Adrenal gland (tissue), 12 donors: ENCODE results near the gene ORMDL1. TPM values are rescaled to one million over a fixed set of nuclear protein-coding genes. Genes with fewer than 3 reads are reported as not detected.

Experiments used
- DNase-seq, 7 donors: peaks; one replicate each; pipeline ENCODE4 v3.0.0-alpha.2; 2019 to 2020
- H3K27ac ChIP-seq, 5 donors: fragments of 200-600 bp; sonication (generic) in 4 of 5; 1 replicate in 3 of 5; 2 replicates in 2 of 5; pipeline versions ENCODE4 v1.5.1 to v1.8.0; 2016 to 2020; ENCODE audit warnings: mild to moderate bottlenecking in 1 of 5
- H3K27me3 ChIP-seq: fragments of 200-600 bp; 2 replicates; pipeline ENCODE4 v1.8.0; 2021
- H3K36me3 ChIP-seq, 2 donors: fragments of 200-600 bp; replicated peaks in 1 of 2; 1 replicate in 1 of 2; 2 replicates in 1 of 2; pipeline versions ENCODE4 v1.5.1 to v1.8.0; 2018 to 2022
- H3K4me1 ChIP-seq, 2 donors: fragments of 200-600 bp; replicated peaks in 1 of 2; 1 replicate in 1 of 2; 2 replicates in 1 of 2; pipeline versions ENCODE4 v1.5.1 to v1.8.0; 2018 to 2021
- H3K4me3 ChIP-seq, 4 donors: fragments of 200-600 bp; sonication (generic) in 3 of 4; one replicate each; pipeline ENCODE4 v1.5.1; 2016 to 2018
- H3K9me3 ChIP-seq, 3 donors: fragments of 200-600 bp; sonication (generic) in 1 of 3; replicated peaks in 1 of 3; 1 replicate in 2 of 3; 2 replicates in 1 of 3; pipeline versions ENCODE4 v1.5.1 to v1.8.0; 2016 to 2021
- CTCF ChIP-seq, 6 experiments: fragments of 450-650 bp in 4 of 6; fragments of 200-600 bp in 2 of 6; sonication (generic) in 1 of 6; IDR thresholded peaks; 1 replicate in 5 of 6; 2 replicates in 1 of 6; pipeline versions ENCODE4 v1.5.1 to v1.8.0; 2016 to 2021; ENCODE audit warnings: antibody characterized with exemption in 6 of 6, mild to moderate bottlenecking in 2 of 6, moderate library complexity in 1 of 6
- POLR2A ChIP-seq, 2 donors: fragments of 450-650 bp; IDR thresholded peaks; one replicate each; pipeline ENCODE4 v1.6.1; 2017; ENCODE audit warnings: antibody characterized with exemption in 2 of 2, mild to moderate bottlenecking in 2 of 2, moderate library complexity in 1 of 2
- WGBS, 4 donors: extraction: QIAGEN DNeasy Blood & Tissue Kit in 2 of 4; methylation state at CpG; one replicate each; pipeline versions ENCODE4 v1.1.5 to v1.1.7; 2013 to 2017; 5-methylcytosine and 5-hydroxymethylcytosine counted together
- intact Hi-C, 2 donors: fragments of 100-400 bp; cut with DNase I; formaldehyde crosslinking; loops; one replicate each; pipeline versions ENCODE4 v1.14.1 to v1.15.0; 2022 to 2023
- polyA plus RNA-seq, 3 donors: library from polyadenylated mRNA; stranded (reverse); fragments of 200-250 nt in 2 of 3; fragments of 350-450 nt in 1 of 3; fragmentation: Illumina TruSeq in 1 of 3; extraction: RNeasy Lipid Tissue Mini Kit (QIAGEN cat#74804) in 1 of 3; gene quantifications; one replicate each; pipeline ENCODE4 v1.2.3, GENCODE V29; 2013 to 2014
- total RNA-seq, 9 donors: library from RNA; depleted of rRNA in 4 of 9; stranded (reverse); fragments of >200 nt in 4 of 9; fragments of 120-200 nt in 1 of 9; fragmentation: NEBNext Ultra II Directional in 1 of 9; extraction: Animal tissue kit (Norgen Biotek cat#: 25700) in 1 of 9; gene quantifications; one replicate each; pipeline versions ENCODE4 v1.1.0 to v1.2.4, GENCODE V29; 2013 to 2023
- donor health status: healthy with polysubstance abuse.
- donor health status: Bipolar disorder and iron deficiency.
- donor health status: DM: yes; HTN: yes; CAD: no.
- donor health status: DM: no; HTN: no; CAD: no.
- donor health status: DM: no; HTN: no; CAD: no.
- donor health status: DM: yes; HTN: yes; CAD: no.

Gene ORMDL1
- total and polyA plus RNA-seq, 12 donors = 34.7 to 272 (median 59.4) TPM

DNA sequence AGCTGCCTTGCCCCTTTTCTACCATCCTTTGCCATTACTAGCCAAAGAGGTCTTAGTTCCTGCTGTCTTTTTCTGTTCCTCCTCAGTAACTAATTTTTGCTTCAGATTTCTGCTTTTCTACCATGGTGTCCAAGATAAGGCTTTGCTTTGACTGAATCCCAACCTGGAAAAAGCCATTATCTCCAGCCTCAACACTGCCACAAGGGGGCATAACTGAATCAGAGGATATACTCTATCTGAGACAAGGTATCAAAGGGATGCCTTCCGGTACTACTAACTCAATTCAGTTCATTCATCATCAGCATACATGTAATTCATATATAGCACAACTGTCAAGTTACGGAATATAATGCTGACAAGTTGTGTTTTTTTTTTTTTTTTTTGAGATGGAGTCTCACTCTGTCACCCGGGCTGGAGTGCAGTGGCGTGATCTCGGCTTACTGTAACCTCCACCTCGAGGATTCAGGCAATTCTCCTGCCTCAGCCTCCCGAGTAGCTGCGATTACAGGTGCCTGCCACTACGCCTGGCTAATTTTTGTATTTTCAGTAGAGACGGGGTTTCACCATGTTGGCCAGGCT lies 33.0 kb downstream of the ORMDL1 start:
- 80 to 84% (median 82%) methylated on average over 10 of the region's 10 CpGs for WGBS, 4 donors
- peak; percentile 22 to 78 (median 35) for DNase-seq
- Histone ChIP-seq H3K9me3 (no peaks in the 10 kb centered on the region), H3K36me3 (peaks cover 4 to 43% of the 10 kb centered on the region in 2 donors), H3K27me3 (no peaks in the 10 kb centered on the region), H3K4me1 (no peaks in the 10 kb centered on the region), H3K4me3 (no peak overlapping the region), H3K27ac (no peak overlapping the region)
- intact Hi-C loops = no loop called here
- TF ChIP-seq POLR2A (IDR thresholded peaks at IDR 0.05) (no peak), CTCF (IDR thresholded peaks at IDR 0.05) (peak; percentile 49 to 65 (median 59))

DNA sequence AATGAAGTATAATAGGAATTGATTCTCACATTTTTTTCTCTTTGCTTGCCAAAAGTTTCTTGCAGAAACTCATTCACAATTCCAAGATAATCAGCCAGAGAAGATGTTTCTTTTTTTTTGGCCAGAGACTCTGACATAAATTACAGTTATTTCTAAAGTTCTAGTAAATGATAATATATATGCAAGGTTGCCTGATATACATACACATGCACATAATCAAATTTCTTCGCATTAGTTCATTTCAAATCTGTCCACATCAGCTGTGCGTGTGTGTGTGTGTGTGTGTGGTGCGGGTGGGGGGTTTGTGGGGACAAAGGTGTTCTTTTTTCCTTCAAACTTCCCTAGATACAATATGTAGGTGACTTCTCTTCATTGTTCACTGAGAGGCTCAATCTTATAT lies 54.7 kb downstream of the ORMDL1 start:
- H3K36me3 ChIP-seq = no peaks in the 10 kb centered on the region
- DNase-seq = no peak
- no peaks in the 10 kb centered on the region for H3K4me1 ChIP-seq
- H3K9me3 ChIP-seq = no peaks in the 10 kb centered on the region
- H3K27ac ChIP-seq = no peak overlapping the region
- WGBS, 4 donors = 69 to 91% (median 74%) methylated on average over 3 of the region's 3 CpGs
- intact Hi-C loops = no loop called here
- TF ChIP-seq CTCF (IDR thresholded peaks at IDR 0.05) = no peak
- no peak for TF ChIP-seq POLR2A (IDR thresholded peaks at IDR 0.05)
- H3K27me3 ChIP-seq = no peaks in the 10 kb centered on the region
- no peak overlapping the region for H3K4me3 ChIP-seq

GRCh38 chr2:189726849-189727248 lies 57.3 kb downstream of the ORMDL1 start:
- TF ChIP-seq CTCF (IDR thresholded peaks at IDR 0.05) = no peak
- H3K27me3 ChIP-seq = no peaks in the 10 kb centered on the region
- H3K9me3 ChIP-seq = no peaks in the 10 kb centered on the region
- no peak overlapping the region for H3K27ac ChIP-seq
- no peaks in the 10 kb centered on the region for H3K36me3 ChIP-seq
- no peak overlapping the region for H3K4me3 ChIP-seq
- DNase-seq = no peak
- intact Hi-C loops = no loop called here
- H3K4me1 ChIP-seq = no peaks in the 10 kb centered on the region

- intact Hi-C loops = no loop called here
- no peaks in the 10 kb centered on the region for H3K9me3 ChIP-seq
- no peaks in the 10 kb centered on the region for H3K27me3 ChIP-seq
- no peak for TF ChIP-seq POLR2A (IDR thresholded peaks at IDR 0.05)
- no peaks in the 10 kb centered on the region for H3K36me3 ChIP-seq
- H3K4me1 ChIP-seq = no peaks in the 10 kb centered on the region
- WGBS, 4 donors = 94 to 100% (median 98%) methylated on average over 1 of the region's 1 CpG
- no peak for DNase-seq
- no peak overlapping the region for H3K27ac ChIP-seq
- no peak overlapping the region for H3K4me3 ChIP-seq
Measured at GRCh38 chr2:189726271-189726670, 57.9 kb downstream of the ORMDL1 start.

DNA sequence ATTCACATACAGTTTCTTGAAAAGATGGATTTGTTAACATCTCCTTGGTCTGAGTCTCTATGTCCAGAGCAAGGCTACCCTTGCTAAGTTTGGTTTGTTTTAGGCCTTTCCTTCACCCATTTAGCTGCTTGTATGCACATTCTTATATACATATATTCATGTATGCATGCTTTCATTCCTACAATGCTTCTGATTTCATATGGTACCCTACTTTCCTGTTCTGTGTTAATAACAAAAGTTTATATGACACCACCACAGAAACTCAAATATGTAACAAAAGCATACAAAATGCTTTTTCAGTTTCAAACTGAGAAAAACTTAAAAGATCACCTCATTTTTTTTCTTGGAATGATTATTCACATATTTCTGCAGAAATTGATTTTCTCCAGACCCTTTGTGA lies 60.9 kb downstream of the ORMDL1 start:
- Histone ChIP-seq H3K4me3 (no peak overlapping the region), H3K27ac (no peak overlapping the region), H3K36me3 (no peaks in the 10 kb centered on the region), H3K27me3 (no peaks in the 10 kb centered on the region), H3K9me3 (no peaks in the 10 kb centered on the region), H3K4me1 (no peaks in the 10 kb centered on the region)
- intact Hi-C loops = no loop called here
- no peak for TF ChIP-seq CTCF (IDR thresholded peaks at IDR 0.05)
- no peak for TF ChIP-seq POLR2A (IDR thresholded peaks at IDR 0.05)
- no peak for DNase-seq
